ENCODE measurements around the gene PAX7. TPM values are rescaled to one million over a fixed set of nuclear protein-coding genes. Genes with fewer than 3 reads are reported as not detected.
"Not testable (repeated sequence)": the region's sequence is repeated elsewhere in the genome, so short reads cannot be mapped to it uniquely, and the experiment has no call there.

The PAX7 gene
- total RNA-seq, 6 experiments from 2014 or later = not detected

DNA sequence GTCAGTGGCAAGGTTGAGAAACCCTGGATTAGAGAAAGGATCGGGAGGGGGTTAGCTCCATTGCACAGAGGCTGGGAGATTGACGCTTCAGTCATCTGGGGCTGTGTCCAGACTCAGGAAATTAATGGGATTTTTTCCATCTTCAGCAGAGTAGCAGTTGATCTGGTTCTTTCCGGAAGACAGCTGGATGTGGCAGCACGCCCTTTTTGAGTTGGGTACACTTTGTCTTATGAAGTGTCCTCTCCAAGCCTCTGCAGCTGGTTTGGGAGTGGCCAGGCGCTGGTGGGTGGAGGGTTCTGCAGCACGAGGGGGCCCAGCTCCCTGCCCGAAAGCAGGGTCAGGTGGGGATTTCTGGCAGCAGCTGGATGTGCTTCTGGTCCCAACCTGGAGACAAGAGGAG is 133.7 kb downstream of the PAX7 start:
- H3K27ac Mint-ChIP-seq = no peak overlapping the region
- DNase-seq = no peak
- no peaks in the 10 kb centered on the region for H3K36me3 Mint-ChIP-seq (ENCODE audit: low read depth)
- no peak overlapping the region for H3K4me3 Mint-ChIP-seq
- H3K4me1 Mint-ChIP-seq (ENCODE audit: low read depth) = no peaks in the 10 kb centered on the region
- H3K9me3 Mint-ChIP-seq = no peaks in the 10 kb centered on the region
- peaks cover 12% of the 10 kb centered on the region for H3K27me3 Mint-ChIP-seq (ENCODE audit: insufficient read depth)
- TF ChIP-seq, protein P1, sequence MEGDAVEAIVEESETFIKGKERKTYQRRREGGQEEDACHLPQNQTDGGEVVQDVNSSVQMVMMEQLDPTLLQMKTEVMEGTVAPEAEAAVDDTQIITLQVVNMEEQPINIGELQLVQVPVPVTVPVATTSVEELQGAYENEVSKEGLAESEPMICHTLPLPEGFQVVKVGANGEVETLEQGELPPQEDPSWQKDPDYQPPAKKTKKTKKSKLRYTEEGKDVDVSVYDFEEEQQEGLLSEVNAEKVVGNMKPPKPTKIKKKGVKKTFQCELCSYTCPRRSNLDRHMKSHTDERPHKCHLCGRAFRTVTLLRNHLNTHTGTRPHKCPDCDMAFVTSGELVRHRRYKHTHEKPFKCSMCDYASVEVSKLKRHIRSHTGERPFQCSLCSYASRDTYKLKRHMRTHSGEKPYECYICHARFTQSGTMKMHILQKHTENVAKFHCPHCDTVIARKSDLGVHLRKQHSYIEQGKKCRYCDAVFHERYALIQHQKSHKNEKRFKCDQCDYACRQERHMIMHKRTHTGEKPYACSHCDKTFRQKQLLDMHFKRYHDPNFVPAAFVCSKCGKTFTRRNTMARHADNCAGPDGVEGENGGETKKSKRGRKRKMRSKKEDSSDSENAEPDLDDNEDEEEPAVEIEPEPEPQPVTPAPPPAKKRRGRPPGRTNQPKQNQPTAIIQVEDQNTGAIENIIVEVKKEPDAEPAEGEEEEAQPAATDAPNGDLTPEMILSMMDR (IDR thresholded peaks at IDR 0.05) = no peak

DNA sequence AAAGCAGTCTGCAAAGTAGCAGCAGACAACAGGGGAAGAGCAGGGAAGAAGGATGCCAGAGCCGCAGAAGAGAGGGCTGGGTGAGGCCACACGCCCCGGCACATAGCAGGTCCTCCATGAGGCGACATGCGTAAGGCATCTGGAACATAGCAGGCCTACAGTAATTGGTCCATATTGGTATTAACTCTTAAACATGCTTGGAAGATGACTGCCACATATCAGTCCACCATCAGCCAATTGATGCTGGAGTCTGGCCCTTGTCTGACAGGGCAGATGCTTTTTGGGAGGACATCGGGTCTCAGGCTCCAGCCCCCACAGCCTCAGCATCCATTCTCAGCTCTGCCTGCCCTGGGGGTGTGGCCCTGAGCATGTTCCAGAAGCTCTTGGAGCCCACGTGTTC is 135.1 kb downstream of the PAX7 start:
- Mint-ChIP-seq H3K9me3 (no peaks in the 10 kb centered on the region), H3K4me1 (ENCODE audit: low read depth) (no peaks in the 10 kb centered on the region), H3K27ac (no peak overlapping the region), H3K4me3 (no peak overlapping the region), H3K27me3 (ENCODE audit: insufficient read depth) (peaks cover 19% of the 10 kb centered on the region), H3K36me3 (ENCODE audit: low read depth) (no peaks in the 10 kb centered on the region)
- TF ChIP-seq, protein P1 (IDR thresholded peaks at IDR 0.05) = no peak
- DNase-seq = no peak

DNA sequence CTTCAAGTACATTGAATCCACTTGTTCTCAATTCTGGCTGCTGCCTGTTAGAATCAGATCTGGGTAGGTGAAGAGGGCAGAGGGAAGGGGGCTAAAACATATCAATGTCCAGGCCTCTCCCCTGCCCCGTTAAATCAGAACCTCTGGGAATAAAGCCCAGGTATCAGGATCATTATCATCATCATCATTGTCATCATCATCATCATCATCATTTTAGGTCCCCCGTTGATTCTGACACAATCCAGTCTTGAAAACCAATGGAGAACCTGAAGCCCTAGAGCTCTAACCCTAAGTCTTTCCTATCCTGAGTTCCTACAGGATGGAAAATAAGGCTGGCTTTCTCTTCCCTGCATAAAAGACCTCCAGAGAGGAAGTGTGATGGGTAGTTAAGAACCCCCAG is 135.7 kb downstream of the PAX7 start:
- Mint-ChIP-seq H3K27ac (no peak overlapping the region), H3K27me3 (ENCODE audit: insufficient read depth) (peaks cover 19% of the 10 kb centered on the region), H3K9me3 (no peaks in the 10 kb centered on the region), H3K4me3 (no peak overlapping the region), H3K4me1 (ENCODE audit: low read depth) (no peaks in the 10 kb centered on the region), H3K36me3 (ENCODE audit: low read depth) (no peaks in the 10 kb centered on the region)
- TF ChIP-seq, protein P1 (IDR thresholded peaks at IDR 0.05) = no peak
- no peak for DNase-seq

DNA sequence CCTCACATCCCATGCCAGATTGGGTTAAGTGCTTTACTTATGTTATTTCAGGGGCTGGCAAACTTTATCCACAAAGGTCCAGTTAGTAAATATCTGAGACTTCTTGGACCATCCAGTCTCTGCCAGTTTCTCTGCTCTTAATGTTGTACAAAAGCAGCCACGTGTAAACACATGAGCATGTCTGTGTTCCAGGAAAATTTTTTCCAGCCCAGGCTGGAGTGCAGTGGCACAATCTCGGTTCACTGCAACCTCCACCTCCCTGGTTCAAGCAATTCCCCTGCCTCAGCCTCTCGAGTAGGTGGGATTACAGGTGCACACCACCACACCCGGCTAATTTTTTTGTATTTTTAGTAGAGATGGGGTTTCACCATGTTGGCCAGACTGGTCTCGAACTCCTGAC is 136.9 kb downstream of the PAX7 start:
- H3K27me3 Mint-ChIP-seq (ENCODE audit: insufficient read depth) = peaks cover 21% of the 10 kb centered on the region
- not testable (repeated sequence) for H3K36me3 Mint-ChIP-seq (ENCODE audit: low read depth); DNase-seq; H3K4me1 Mint-ChIP-seq (ENCODE audit: low read depth); H3K4me3 Mint-ChIP-seq; H3K27ac Mint-ChIP-seq; H3K9me3 Mint-ChIP-seq

DNA sequence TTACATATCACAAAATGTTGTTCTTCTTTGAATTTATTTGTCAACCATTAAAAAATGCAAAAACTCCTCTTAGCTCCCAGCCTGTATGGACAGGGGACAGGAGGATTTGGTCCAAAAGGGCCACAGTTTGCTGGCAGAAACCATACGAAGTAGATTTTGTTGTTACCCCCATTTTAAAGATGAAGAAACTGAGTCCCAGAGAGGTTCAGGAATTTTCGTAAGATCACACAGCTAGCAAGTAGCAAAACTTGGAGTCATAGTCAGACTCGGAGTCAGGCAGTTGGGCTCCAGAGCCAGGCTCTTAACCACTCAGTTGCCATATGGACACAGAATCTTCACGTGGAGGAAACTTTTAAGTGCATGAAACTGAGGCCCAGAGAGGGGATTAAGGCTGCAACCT is 137.4 kb downstream of the PAX7 start:
- Mint-ChIP-seq H3K27me3 (ENCODE audit: insufficient read depth) (peaks cover 21% of the 10 kb centered on the region), H3K4me3 (no peak overlapping the region), H3K9me3 (no peaks in the 10 kb centered on the region), H3K27ac (no peak overlapping the region), H3K36me3 (ENCODE audit: low read depth) (no peaks in the 10 kb centered on the region), H3K4me1 (ENCODE audit: low read depth) (no peaks in the 10 kb centered on the region)
- TF ChIP-seq, protein P1 (IDR thresholded peaks at IDR 0.05) = no peak
- DNase-seq = no peak

DNA sequence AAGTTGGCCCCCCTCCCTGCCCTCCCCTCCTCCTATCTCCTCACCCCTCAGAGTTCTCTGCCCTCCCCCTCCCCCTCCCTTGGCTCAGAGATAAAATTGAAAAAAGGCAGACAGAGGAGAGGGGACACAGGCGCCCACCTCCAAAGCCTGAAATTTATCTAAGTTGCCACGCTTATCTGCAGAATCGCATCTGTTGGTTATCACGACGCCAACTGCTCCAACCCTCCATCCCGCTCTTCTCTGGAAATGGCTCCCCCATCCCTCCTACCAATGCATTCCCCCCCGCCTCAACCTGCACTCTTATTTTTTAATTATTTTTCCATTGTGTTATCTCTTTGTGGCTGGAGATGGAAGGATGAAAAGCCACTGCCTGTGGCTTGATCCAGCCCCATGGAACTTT is 138.5 kb downstream of the PAX7 start:
- Mint-ChIP-seq H3K9me3 (no peaks in the 10 kb centered on the region), H3K4me1 (ENCODE audit: low read depth) (no peaks in the 10 kb centered on the region), H3K27me3 (ENCODE audit: insufficient read depth) (peaks cover 24% of the 10 kb centered on the region), H3K4me3 (no peak overlapping the region), H3K27ac (no peak overlapping the region), H3K36me3 (ENCODE audit: low read depth) (no peaks in the 10 kb centered on the region)
- TF ChIP-seq, protein P1 (IDR thresholded peaks at IDR 0.05) = no peak
- DNase-seq = no peak
